DOHH2 (cell line): ENCODE results near the gene KCNC1.

Experiments used
- EZH2phosphoT487 ChIP-seq: fragments of 200-600 bp; sonication (generic); IDR thresholded peaks from 2 replicates; pipeline ENCODE4 v1.6.1; 2017; ENCODE audit warnings: borderline replicate concordance, mild to moderate bottlenecking, antibody characterized with exemption, low read length, moderate library complexity, mixed read lengths
- TF ChIP-seq, protein P1 (sequence below): fragments of 200-600 bp; sonication (generic); IDR thresholded peaks from one replicate; pipeline ENCODE4 v1.5.1; 2014; ENCODE audit warnings: antibody characterized with exemption, mild to moderate bottlenecking, low read depth, low read length; ENCODE audit not compliant: poor library complexity, severe bottlenecking

DNA sequence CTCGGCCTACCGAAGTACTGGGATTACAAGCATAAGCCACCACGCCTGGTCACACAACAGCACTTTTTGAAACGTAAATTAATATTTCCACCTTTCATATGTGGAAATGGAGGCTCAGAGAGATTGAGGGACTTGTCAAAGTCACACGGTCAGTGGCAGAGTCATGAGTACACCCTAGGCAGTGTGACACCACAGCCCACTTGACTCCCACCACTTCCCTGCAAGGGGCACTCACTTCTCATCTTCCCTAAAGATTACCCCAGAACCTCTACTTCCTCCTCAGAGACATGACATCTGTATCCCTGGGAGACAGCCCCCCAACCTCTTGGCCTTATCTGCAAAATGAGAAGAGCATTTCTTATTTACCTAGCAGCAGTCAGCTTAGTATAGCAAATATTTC is 31.7 kb upstream of the KCNC1 start:
- TF ChIP-seq, protein P1, sequence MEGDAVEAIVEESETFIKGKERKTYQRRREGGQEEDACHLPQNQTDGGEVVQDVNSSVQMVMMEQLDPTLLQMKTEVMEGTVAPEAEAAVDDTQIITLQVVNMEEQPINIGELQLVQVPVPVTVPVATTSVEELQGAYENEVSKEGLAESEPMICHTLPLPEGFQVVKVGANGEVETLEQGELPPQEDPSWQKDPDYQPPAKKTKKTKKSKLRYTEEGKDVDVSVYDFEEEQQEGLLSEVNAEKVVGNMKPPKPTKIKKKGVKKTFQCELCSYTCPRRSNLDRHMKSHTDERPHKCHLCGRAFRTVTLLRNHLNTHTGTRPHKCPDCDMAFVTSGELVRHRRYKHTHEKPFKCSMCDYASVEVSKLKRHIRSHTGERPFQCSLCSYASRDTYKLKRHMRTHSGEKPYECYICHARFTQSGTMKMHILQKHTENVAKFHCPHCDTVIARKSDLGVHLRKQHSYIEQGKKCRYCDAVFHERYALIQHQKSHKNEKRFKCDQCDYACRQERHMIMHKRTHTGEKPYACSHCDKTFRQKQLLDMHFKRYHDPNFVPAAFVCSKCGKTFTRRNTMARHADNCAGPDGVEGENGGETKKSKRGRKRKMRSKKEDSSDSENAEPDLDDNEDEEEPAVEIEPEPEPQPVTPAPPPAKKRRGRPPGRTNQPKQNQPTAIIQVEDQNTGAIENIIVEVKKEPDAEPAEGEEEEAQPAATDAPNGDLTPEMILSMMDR = no peak
- TF ChIP-seq EZH2phosphoT487 = no peak
